Measurements from ENCODE around the gene RGS3. TPM values are rescaled to one million over a fixed set of nuclear protein-coding genes. Genes with fewer than 3 reads are reported as not detected.
A peak's percentile ranks its signal among the peaks of the same experiment; 100 is the strongest.

Gene RGS3
- total and polyA plus RNA-seq, 2 donors (not counting 3 experiments of a cell fraction or from before 2014, with no cell fraction given) = 356 to 416 TPM

DNA sequence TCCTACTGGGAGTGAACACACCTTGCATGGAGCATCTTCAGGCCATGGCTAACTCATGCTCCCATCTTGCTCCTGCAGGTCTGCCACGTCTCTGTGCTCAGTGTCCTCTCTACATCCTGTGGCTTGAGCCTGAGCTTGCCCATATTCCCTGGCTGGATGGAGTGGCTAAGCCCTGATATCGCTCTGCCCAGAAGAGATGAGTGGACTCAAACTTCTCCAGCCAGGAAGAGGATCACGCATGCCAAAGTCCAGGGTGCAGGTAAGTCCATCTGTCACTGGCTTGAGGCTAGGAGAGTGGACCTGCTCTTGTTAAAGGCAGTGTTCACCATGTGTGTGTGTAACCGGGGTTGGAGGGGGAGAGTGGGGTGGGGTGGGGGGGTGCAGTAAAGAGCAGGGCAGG is 1.6 kb upstream of the RGS3 start:
- Histone ChIP-seq H3K79me2 (ENCODE audit: control insufficient read depth, insufficient read depth, low read length) (no peaks in the 10 kb centered on the region), H3K27ac (ENCODE audit: insufficient read depth, low read depth, low read length) (no peak overlapping the region), H3K9me3 (replicated peaks; ENCODE audit: control insufficient read depth, insufficient read depth, low read length) (no peaks in the 10 kb centered on the region), H3K36me3 (ENCODE audit: control insufficient read depth in 2 of 2, extremely low read depth in 1 of 2, insufficient read depth in 2 of 2, low read length in 2 of 2) (no peaks in the 10 kb centered on the region), H3K9ac (replicated peaks; ENCODE audit: extremely low read depth, insufficient read depth, low read length) (no peak overlapping the region), H3K9me1 (replicated peaks; ENCODE audit: control insufficient read depth, extremely low read depth, insufficient read depth, low read length) (no peaks in the 10 kb centered on the region), H4K20me1 (replicated peaks; ENCODE audit: control insufficient read depth, extremely low read depth, insufficient read depth, low read length) (no peaks in the 10 kb centered on the region), H3K4me2 (ENCODE audit: insufficient read depth, low read length) (no peak overlapping the region), H2AFZ (ENCODE audit: low read depth, low read length) (no peak overlapping the region), H3K4me1 (ENCODE audit: control insufficient read depth, extremely low read depth, insufficient read depth, low read length) (no peaks in the 10 kb centered on the region), H3K4me3 (replicated peaks in 1 of 3; ENCODE audit: insufficient read depth in 1 of 3, low read depth in 1 of 3, low read length in 3 of 3) (no peak overlapping the region), H3K27me3 (ENCODE audit: control insufficient read depth in 2 of 2, insufficient read depth in 2 of 2, low read length in 2 of 2) (no peaks in the 10 kb centered on the region)
- POLR2A ChIA-PET = interaction anchor here (1.1 kb wide), 1 partner anchor 22 kb away, joined by 11 read pairs; no protein-coding TSS in a partner anchor
- CTCF ChIA-PET = no interaction called here
- TF ChIP-seq FOS (IDR thresholded peaks at IDR 0.05; ENCODE audit: borderline replicate concordance, insufficient read depth, low read length) (no peak), MYC (IDR thresholded peaks at IDR 0.05; ENCODE audit: low read depth, low read length) (no peak), POLR2A (IDR thresholded peaks at IDR 0.05; ENCODE audit: low read depth, low read length) (no peak), GATA2 (IDR thresholded peaks at IDR 0.05; ENCODE audit: insufficient read depth, insufficient read length, low read depth, low read length) (no peak)
- TF ChIP-seq, protein P1, sequence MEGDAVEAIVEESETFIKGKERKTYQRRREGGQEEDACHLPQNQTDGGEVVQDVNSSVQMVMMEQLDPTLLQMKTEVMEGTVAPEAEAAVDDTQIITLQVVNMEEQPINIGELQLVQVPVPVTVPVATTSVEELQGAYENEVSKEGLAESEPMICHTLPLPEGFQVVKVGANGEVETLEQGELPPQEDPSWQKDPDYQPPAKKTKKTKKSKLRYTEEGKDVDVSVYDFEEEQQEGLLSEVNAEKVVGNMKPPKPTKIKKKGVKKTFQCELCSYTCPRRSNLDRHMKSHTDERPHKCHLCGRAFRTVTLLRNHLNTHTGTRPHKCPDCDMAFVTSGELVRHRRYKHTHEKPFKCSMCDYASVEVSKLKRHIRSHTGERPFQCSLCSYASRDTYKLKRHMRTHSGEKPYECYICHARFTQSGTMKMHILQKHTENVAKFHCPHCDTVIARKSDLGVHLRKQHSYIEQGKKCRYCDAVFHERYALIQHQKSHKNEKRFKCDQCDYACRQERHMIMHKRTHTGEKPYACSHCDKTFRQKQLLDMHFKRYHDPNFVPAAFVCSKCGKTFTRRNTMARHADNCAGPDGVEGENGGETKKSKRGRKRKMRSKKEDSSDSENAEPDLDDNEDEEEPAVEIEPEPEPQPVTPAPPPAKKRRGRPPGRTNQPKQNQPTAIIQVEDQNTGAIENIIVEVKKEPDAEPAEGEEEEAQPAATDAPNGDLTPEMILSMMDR (IDR thresholded peaks at IDR 0.05; ENCODE audit: extremely low read depth in 1 of 2, insufficient read depth in 1 of 2, low read depth in 1 of 2, low read length in 2 of 2) = no peak
- DNase-seq (ENCODE audit: low read depth, low spot score) (no peak), FAIRE-seq (no peak)
- no TSS peak for BruUV-seq (replicated peaks)
- dilution Hi-C loops (cut with MboI; ENCODE audit: extremely low pct_ligation_motif_present, low sequenced_read_pairs) (no loop called here), intact Hi-C loops (cut with micrococcal nuclease) (no loop called here)

DNA sequence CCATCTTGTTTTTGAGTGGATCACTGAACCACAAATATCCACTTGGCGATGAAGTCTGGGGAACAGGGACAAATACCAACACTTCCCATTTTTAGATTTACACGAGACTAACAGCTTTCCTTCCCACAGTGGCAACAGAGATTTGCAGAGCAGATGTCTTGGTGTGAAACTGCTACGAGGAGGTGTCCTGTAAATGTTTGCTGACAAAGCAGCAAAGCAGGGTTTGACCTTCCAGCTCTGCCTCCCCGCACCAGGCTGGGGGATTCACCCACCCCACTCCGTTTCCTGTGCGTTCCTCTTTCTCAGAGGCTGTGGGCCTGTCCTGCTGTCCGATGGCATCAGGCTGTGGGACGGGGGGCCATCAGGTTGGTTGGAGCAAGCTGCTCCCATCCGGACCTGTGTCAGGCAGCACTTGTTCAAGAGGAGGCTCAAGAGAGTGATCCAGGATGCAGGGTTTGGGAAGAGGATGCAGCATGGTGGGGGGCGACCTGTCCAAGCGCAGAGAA is 693 bp upstream of the RGS3 start:
- Histone ChIP-seq H3K36me3 (ENCODE audit: control insufficient read depth in 2 of 2, extremely low read depth in 1 of 2, insufficient read depth in 2 of 2, low read length in 2 of 2) (no peaks in the 10 kb centered on the region), H3K4me3 (replicated peaks in 1 of 3; ENCODE audit: insufficient read depth in 1 of 3, low read depth in 1 of 3, low read length in 3 of 3) (no peak overlapping the region), H2AFZ (ENCODE audit: low read depth, low read length) (peak overlapping the region; percentile 29), H4K20me1 (replicated peaks; ENCODE audit: control insufficient read depth, extremely low read depth, insufficient read depth, low read length) (no peaks in the 10 kb centered on the region), H3K9me1 (replicated peaks; ENCODE audit: control insufficient read depth, extremely low read depth, insufficient read depth, low read length) (no peaks in the 10 kb centered on the region), H3K4me1 (ENCODE audit: control insufficient read depth, extremely low read depth, insufficient read depth, low read length) (no peaks in the 10 kb centered on the region), H3K9ac (replicated peaks; ENCODE audit: extremely low read depth, insufficient read depth, low read length) (no peak overlapping the region), H3K79me2 (ENCODE audit: control insufficient read depth, insufficient read depth, low read length) (no peaks in the 10 kb centered on the region), H3K9me3 (replicated peaks; ENCODE audit: control insufficient read depth, insufficient read depth, low read length) (no peaks in the 10 kb centered on the region), H3K27me3 (ENCODE audit: control insufficient read depth in 2 of 2, insufficient read depth in 2 of 2, low read length in 2 of 2) (no peaks in the 10 kb centered on the region), H3K27ac (ENCODE audit: insufficient read depth, low read depth, low read length) (no peak overlapping the region), H3K4me2 (ENCODE audit: insufficient read depth, low read length) (no peak overlapping the region)
- no peak for FAIRE-seq
- BruUV-seq (replicated peaks) = no TSS peak
- DNase-seq (ENCODE audit: low read depth, low spot score) = no peak
- TF ChIP-seq MYC (IDR thresholded peaks at IDR 0.05; ENCODE audit: low read depth, low read length) (no peak), JUN (IDR thresholded peaks at IDR 0.05; ENCODE audit: borderline replicate concordance, insufficient read depth, insufficient read length, low read depth) (no peak), POLR2AphosphoS5 (IDR thresholded peaks at IDR 0.05; ENCODE audit: insufficient read depth, low read depth, low read length) (no peak), GATA2 (IDR thresholded peaks at IDR 0.05; ENCODE audit: insufficient read depth, insufficient read length, low read depth, low read length) (no peak), POLR2A (IDR thresholded peaks at IDR 0.05; ENCODE audit: low read depth, low read length) (no peak), EZH2 (IDR thresholded peaks at IDR 0.05; ENCODE audit: borderline replicate concordance, low read depth, low read length, severe bottlenecking) (no peak), FOS (IDR thresholded peaks at IDR 0.05; ENCODE audit: borderline replicate concordance, insufficient read depth, low read length) (no peak)
- TF ChIP-seq, protein P2, sequence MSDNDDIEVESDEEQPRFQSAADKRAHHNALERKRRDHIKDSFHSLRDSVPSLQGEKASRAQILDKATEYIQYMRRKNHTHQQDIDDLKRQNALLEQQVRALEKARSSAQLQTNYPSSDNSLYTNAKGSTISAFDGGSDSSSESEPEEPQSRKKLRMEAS (IDR thresholded peaks at IDR 0.05; ENCODE audit: insufficient read depth, insufficient read length) = no peak
- TF ChIP-seq, protein P1 (IDR thresholded peaks at IDR 0.05; ENCODE audit: extremely low read depth in 1 of 2, insufficient read depth in 1 of 2, low read depth in 1 of 2, low read length in 2 of 2) = no peak
- dilution Hi-C loops (cut with MboI; ENCODE audit: extremely low pct_ligation_motif_present, low sequenced_read_pairs) (no loop called here), intact Hi-C loops (cut with micrococcal nuclease) (no loop called here)
- POLR2A ChIA-PET = no interaction called here
- CTCF ChIA-PET = interaction anchor here (0.9 to 2.6 kb wide), 2 partner anchors 8 to 17 kb away, joined by 3 to 9 read pairs; no protein-coding TSS in a partner anchor
